GM13977 (cell line): ENCODE data around the gene HS1BP3.
A peak's percentile ranks its signal among the peaks of the same experiment; 100 is the strongest.

Source experiments
- DNase-seq: peaks from one replicate; pipeline ENCODE4 v3.0.0; 2012; ENCODE audit warnings: low spot score
- in situ Hi-C: fragments of 300-500 bp; cut with MboI; formaldehyde crosslinking; loops from one replicate; pipeline ENCODE4 v1.12.0; 2022; ENCODE audit warnings: low sequenced_read_pairs, low pct_unique_long_range_greater_than_20kb, mixed read lengths, inconsistent platforms; ENCODE audit not compliant: unreplicated experiment
- TF ChIP-seq, protein P1 (sequence below): IDR thresholded peaks from 2 replicates; pipeline ENCODE4 v1.5.1; 2012; ENCODE audit warnings: mild to moderate bottlenecking, control low read depth; ENCODE audit not compliant: insufficient read depth; ENCODE audit errors: extremely low read depth, missing control alignments

HS1BP3 gene

DNA sequence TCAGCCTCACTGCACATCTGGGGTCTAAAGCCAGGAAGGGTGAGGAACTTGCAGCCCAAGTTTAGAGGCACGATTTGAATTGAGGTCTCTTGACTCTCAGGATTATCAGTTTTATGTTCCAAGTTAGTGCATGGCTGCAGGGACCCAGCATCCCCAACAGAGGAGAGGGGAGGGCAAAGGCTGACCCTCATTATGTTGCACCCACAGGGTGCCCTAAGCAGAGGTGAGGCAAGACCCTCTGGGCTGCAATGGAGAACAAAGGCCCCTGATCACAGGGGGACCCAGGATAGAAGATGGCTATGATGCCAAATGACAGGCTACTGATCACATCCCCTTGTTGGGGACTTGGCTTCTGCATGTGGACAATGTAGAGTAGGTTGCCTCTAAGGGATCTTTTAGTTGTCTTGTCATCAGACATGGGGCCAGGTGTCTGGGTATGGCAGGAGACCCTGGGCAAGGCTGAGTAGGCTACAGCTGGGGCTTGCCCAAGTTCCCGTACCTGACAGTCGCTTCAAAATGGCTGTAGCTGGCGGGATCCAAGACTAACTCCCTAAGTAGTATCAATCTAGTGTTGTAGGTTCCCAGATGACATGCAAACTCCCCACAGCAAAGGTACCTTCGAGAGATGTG is 11.5 kb upstream of the HS1BP3 start:
- TF ChIP-seq, protein P1, sequence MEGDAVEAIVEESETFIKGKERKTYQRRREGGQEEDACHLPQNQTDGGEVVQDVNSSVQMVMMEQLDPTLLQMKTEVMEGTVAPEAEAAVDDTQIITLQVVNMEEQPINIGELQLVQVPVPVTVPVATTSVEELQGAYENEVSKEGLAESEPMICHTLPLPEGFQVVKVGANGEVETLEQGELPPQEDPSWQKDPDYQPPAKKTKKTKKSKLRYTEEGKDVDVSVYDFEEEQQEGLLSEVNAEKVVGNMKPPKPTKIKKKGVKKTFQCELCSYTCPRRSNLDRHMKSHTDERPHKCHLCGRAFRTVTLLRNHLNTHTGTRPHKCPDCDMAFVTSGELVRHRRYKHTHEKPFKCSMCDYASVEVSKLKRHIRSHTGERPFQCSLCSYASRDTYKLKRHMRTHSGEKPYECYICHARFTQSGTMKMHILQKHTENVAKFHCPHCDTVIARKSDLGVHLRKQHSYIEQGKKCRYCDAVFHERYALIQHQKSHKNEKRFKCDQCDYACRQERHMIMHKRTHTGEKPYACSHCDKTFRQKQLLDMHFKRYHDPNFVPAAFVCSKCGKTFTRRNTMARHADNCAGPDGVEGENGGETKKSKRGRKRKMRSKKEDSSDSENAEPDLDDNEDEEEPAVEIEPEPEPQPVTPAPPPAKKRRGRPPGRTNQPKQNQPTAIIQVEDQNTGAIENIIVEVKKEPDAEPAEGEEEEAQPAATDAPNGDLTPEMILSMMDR = no peak
- DNase-seq = no peak
- in situ Hi-C loops = loop anchor here (10.0 kb wide), 1 partner anchor 302 kb away; no protein-coding TSS in a partner anchor

DNA sequence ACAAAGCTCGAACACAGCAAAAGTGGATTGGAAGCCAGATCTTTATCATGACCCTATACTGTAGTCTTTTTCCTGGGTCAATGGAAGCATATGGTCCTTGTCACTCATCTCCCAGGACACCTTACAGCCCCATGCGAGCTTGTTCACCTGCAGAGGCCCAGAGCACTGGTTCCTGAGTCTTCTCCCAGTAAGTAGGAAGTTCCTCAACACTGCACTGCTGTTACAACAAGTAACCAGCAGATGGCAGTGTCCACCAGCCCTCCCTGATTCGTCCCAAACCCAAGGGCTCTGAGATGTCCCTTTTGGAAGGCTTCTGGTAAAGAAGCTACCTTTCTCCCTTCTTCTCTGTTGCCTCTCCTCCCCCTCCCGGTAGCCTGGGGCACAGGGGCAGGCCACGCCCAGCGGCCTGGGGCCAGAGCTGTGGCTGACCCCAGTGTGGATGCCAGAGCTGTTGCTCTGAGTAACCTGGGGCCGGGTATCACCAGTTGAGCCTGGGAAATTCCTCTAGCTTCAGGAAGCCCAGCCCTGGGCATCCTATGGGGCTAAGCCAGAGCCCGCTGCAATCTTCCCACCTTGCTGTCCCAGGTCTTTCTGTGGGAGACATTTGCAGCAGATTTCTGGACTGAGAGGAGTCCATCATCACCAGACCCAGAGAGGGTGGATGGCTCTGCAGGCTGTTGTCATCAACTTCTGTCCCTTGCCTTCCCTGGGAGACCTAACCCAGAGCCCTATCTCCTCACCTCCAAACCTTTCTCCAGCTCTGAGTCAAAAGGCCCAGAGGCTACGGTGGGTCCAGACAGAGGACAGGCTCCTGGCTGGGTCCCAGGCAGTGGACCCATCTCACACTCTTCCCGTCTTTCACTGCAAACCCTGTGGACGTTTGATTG is 10.8 kb upstream of the HS1BP3 start:
- TF ChIP-seq, protein P1 = peak; percentile 91
- DNase-seq = peak; percentile 82
- in situ Hi-C loops = loop anchor here (10.0 kb wide), 1 partner anchor 303 kb away; no protein-coding TSS in a partner anchor

DNA sequence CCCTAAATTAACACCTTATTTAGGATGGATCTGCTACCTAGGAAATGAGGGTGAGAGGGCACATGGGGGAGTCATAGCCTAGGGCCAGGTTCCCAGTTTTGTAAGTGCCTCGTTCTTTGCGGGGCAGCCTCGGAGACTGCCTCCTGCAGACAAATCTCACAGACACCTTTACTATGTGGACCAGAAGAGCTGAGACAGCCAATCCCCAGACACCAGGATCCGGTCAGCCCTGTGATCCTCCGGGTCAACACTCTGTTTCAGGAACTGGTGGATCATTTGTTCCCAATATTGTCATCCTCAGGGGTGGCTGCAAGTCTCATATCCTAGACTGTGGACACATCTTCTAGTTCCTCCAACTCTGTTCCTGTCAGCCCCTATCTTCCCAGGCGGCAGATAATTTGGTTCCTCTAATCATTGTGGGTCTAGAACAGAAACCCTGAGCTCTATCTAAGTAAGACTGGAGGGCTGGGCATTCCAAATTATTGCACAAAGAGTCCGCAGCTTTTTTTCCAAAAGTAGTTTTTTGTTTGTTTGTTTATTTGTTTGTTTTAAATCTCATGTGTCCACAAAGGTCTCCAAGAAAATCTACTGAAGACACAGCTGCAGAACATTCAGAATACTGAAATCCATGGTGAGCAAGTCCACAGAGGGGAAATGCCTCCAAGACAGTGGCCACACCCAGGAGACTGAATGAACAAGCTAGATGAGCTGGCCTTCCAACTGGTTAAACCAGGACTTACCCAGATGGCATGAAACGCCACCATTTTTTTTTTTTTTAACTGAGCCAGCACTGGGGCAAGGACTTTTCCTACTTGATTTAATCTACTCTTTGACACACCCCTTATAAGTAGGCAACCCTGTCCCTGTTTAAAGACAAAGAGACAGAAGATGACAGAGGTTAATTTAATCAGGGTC is 9.9 kb upstream of the HS1BP3 start:
- in situ Hi-C loops = loop anchor here (10.0 kb wide), 1 partner anchor 304 kb away; no protein-coding TSS in a partner anchor
- DNase-seq = no peak
- TF ChIP-seq, protein P1 = no peak

DNA sequence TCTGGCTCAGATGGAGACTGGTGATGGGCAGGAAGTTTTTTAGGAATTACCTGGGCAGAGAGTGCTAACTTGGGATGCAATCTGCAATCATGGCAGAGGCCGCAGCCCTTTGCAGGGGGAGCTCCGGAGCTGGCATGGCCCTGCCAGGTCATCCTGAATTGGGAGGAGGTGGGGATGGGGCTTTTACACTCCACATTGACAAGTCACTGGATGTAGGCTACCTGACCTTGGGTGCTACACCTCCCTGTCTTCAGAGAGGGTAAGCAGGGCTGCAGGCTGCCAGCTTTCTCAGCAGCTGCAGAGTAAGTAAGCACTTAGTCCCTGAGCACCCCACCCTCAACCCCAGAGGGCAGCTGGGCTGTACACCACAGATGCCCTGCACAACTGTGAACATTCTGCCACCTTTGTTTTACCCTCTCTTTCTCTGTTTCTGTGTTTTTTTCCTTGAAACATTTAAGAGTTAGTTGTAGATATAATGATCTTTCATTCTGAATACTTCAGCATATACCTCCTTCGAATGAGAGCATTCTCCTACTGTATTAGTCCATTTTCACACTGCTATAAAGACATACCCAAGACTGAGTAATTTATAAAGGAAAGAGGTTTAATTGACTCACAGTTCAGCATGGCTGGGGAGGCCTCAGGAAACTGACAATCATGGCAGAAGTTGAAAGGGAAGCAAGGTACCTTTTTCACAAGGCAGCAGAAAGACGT is 6.8 kb upstream of the HS1BP3 start:
- in situ Hi-C loops = no loop called here
- no peak for DNase-seq
- TF ChIP-seq, protein P1 = no peak

DNA sequence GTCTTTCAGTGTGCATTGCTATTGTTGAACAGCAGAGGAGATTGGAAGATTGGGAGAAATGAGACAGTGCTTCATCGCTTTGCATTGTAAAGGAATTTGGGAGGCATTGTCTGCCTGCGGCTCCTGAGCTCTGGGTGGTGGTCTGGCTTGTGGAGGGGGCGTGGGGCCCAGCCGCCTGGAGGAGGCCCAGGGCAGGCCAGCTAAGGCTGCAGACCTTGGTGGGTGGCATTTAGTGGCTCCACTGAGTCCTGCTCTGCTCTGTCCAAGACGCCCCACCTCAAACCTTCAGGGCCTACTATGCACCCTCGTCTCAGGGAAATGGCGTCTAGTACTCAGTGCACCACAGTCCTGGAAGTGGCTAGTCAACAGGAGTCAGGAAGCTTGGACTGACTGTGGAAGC is 5.7 kb upstream of the HS1BP3 start:
- in situ Hi-C loops = no loop called here
- TF ChIP-seq, protein P1 = no peak
- DNase-seq = no peak

DNA sequence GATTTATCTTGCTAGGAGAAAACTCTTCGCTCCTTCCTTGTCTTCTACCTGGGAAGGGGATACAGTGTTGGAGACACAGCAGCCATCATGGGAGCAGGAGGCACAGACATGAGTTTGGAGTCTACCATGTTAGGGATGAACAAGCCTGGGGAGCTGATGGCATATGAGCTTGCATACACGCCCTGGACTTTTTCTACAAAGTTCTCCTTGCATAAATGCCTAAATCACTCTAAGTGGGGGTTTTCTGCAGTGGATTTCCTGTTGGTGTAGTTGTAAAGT is 3.6 kb upstream of the HS1BP3 start:
- DNase-seq = no peak
- TF ChIP-seq, protein P1 = no peak
- in situ Hi-C loops = no loop called here
